HG03342 (cell line): ENCODE results near the gene CAMTA1.
"Not testable (repeated sequence)": the region's sequence is repeated elsewhere in the genome, so short reads cannot be mapped to it uniquely, and the experiment has no call there.

Experiments
- ATAC-seq: cut with Tn5 transposase; IDR thresholded peaks from one replicate; pipeline ENCODE4 v1.9.1; 2021; ENCODE audit warnings: mild to moderate bottlenecking, moderate library complexity; ENCODE audit not compliant: unreplicated experiment

The CAMTA1 gene

DNA sequence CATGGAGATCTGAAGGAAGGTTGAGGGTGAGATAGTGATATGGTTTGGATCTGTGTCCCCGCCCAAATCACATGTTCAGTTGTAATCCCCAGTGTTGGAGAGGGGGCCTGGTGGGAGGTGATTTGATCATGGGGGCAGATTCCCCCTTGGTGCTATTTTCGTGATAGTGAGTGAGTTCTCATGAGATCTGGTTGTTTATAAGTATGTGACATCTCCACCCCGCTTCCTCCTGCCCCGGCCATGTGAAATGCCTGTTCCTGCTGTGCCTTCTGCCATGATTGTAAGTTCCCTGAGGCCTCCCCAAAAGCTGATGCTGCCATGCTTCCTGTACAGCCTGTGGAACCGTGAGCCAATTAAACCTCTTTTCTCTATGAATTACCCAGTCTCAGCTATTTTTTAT is 533.9 kb downstream of the CAMTA1 start:
- no peak for ATAC-seq

DNA sequence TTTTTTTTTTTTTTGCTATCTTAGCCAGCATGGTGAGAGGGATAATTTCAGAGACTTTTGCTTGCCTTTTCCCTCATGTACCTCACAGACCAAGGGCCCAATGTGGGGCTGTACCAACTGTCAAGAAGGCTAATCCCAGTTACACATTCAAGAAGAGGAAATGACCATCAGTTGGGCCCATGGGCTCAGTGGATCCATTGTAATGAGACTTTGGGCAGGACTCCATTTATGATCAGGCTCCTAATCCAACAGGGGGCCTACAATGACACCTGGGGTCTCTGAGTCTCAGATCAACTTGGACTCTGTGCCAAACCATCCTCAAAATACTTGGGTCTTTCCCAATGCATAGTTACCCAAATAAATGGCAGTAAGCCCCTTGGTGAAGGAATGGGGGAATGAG is 535.4 kb downstream of the CAMTA1 start:
- ATAC-seq = no peak

DNA sequence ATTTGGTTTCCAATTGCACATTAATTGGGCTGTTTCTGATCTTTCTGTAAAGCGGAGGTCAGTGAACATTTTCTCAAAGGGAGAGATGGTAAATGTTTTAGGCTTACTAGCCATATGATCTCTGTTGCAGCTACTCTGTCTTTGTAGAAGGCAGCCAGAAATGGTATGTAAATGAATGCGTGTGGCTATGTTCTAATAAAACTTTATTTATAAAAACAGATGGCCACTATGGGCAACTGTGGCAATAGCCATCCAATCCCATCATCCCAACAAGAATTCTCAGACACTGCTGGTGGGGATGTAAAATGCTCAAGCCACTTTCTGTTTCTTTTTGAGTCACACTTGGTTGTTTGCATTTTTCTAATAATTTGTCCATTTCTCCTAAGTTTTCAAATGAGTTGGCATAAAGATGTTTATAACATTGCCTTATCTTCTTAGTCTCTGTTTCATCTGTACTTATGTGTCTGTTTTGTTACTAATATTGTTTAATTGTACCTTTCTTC is 537.1 kb downstream of the CAMTA1 start:
- no peak for ATAC-seq

DNA sequence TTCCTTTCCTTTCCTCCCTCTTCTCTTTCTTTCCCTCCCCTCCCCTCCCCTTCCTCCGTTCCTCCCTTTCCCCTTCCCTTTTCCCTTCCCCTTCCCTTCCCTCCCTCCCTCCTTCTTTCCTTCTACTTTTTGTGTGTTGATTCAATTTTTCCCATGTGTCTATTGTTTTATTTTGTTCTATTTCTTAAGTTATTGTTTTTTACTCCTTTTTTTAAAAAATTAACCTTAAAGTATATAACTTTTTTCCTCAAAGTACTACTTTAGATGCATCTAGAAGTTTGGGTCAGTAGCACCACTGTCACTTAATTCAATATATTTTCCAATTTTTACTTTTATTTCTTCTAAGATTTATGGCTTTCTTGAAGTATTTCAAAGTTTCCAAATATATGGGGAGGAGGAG is 537.7 kb downstream of the CAMTA1 start:
- no peak for ATAC-seq

DNA sequence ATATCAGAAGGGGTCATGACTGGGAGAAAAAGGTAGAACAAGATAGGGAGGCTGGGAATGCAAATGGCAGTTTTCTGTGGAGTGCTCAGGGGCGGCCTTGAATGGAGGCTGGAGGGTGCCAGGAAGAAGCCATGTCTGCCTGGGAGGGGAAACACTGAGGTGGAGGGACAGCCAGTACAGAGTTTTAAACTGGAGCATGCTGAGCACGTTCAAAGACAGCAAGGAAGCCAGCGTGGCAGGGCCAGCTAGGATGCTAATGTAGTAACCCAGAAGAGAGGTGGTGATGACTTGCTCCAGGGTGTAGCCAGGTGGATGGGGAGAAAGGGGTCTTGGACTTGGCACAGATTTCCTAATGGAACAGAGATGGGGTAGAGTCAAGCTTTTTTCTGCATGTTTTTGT is 540.0 kb downstream of the CAMTA1 start:
- ATAC-seq = no peak

DNA sequence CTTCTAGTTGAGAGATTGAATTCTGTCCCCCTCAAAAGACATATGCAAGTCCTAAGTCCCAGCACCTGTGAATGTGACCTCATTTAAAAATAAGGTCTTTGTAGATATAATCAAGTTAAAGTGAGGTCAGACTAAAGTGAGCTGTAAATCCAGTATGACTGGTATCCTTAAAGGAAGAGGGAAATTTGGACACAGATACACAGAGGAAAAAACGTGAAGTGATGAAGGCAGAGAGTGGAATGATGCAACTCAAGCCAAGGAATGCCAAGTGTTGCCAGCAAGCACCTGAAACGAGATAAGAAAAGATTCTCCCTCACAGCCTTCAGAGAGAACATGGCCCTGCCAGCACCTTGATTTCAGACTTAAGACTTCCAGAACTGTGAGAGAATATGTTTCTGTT is 541.1 kb downstream of the CAMTA1 start:
- no peak for ATAC-seq

DNA sequence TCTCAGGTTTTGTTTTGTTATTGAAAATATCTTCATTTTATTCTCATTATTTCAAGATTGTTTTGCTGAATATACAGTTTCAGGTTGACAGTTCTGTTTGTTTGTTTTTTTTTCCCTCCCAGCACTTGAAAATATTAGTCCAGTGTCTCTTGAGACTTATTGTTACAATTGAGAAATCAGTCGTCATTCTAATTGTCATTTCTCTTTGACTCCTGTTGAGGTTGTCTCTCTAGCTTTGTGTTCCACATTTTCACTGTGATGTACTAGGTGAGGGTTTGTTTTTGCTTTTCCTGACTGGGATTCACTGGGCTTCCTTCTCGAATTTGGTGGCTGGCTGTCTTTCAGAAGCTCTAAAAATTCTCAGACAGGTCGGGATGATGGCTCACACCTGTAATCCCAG is 542.6 kb downstream of the CAMTA1 start:
- ATAC-seq = no peak

DNA sequence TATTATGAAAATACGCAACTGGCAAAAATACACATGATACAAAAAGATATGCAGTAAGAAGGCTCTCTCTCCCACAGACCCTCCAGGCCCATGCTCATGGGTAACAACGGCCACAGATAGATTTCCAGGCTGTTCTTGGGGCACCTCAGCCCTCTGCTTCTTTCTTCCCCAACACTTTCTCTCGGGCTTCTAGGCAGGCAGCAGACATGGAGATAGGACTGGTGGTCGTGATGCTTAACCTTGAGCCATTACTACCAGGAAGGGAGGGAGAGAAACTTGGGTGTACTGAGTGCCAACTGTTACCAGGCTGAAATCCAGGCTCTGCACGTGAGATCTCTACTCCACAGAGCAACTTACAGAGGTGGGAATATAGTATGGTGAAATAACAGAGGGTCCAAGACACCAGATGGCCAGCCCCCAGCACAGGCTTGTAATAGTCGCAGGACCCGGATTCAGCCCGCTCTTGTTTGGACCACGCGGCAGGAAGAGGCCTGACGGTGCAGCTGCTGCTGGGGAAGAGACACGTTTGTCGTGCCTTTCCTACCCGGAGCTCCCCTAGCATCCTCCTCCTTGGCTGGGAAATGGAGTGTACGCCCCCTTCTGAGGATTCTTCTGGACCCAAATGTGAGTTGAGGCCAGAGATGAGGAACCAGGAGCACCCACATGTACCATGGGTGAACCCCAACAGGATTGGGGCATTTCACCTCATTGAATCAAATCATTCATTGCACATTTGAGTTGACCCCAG is 544.8 kb downstream of the CAMTA1 start:
- ATAC-seq = no peak

DNA sequence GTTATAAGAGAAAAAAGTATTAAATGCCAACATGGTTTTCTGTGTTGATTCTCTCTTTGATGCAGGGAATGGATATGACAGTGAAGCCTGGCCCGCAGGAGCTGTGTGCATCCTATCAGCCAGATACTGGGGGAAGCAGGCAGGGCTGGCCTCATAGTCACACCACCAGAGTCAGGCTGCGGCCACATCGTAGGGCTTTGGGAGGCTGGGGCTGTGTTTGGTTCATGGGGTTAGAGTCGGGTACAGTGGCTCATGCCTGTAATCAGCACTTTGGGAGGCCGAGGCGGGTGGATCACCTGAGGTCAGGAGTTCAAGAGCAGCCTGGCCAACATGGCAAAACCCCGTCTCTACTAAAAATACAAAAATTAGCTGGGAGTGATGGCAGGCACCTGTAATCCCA is 545.5 kb downstream of the CAMTA1 start:
- not testable (repeated sequence) for ATAC-seq

DNA sequence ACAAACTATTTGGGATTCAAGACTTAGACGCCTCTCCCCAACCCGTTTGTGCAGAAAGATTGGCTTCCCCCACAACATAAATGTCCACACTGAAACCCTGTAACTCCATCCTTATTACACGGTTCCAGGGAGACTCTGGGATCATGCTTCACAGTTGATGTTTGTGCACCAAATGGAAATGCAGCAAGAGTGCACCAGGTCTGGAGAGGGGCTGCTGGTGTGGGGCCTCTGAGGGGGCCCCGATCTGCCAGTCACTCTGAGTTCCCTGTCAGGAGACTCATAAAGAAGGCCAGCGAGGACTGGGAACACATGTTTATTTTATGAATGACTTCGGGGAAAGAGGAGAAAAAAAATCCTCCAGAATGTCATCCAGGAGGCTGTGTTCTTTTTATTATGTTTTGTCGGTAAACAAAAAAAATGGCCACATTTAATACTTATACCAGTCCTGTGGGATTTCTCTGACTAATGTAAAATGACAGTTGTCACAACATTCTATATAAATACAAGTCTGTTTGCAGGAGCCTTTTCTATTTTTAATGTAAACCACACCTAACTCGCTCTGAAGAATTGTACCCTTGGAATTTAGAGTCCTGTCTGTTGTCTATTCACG is 546.8 kb downstream of the CAMTA1 start:
- no peak for ATAC-seq

DNA sequence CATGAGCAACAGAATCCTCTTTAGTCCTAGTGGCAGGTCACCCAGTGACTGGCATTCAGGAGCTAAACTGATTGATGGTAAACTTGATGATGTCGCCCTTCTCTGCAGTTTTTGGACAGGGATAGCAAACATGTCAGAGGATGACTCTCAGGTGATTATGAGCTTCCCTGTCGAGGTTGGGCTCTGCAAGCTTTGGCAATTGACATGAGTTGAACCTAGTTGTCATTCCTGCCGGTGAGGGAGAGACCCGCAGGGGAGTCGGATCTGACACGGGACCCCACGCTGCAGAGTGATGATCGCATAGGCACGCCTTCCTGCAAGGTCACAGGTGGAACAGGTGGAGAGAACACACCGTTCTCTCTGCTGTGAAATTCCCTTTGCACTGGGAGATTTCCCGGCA is 547.8 kb downstream of the CAMTA1 start:
- no peak for ATAC-seq

DNA sequence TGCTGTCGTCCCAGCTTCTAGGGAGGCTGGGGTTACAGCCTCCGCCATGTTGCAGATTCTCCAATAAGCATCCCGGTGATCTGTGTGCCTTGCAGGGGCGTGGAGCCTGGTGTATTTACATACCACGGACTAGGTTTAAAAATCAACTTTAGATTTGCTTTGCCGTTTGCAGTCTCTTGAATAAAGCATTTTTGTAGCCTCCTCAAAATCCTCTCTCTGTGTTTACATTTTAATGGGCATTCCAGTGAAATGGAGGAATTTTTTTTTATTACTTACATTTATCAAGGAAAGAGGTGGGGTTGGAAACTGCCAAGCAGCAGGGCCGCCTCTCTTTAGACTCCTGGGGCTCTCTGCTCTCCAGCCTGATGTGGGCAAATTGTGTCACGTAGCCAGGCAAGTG is 548.4 kb downstream of the CAMTA1 start:
- no peak for ATAC-seq

DNA sequence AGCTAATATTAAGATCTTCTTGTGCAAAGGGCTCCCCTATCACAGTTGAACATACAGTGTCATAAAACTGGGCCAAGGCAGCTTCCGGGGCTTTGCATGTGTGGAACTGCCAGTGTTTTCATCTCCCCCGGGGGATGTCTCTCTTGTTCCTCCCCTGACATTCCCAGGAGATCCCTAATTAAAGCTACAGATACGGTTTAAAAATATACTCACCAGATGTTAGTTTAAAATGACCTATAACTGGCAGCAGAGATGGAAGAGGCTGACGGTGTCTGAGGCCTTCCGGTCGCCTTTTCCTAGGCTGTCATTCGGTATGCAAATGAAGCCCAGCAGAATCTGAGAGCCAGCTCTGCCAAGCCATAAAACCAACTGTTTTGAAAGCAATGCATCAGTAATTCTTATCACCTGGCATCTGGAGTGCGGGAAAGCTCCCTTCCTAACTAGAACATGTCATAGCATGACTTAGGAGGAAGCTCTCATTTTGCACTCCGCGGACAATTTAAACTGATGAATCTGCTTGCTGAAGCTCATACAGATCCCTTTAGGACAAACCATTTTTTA is 549.3 kb downstream of the CAMTA1 start:
- no peak for ATAC-seq

DNA sequence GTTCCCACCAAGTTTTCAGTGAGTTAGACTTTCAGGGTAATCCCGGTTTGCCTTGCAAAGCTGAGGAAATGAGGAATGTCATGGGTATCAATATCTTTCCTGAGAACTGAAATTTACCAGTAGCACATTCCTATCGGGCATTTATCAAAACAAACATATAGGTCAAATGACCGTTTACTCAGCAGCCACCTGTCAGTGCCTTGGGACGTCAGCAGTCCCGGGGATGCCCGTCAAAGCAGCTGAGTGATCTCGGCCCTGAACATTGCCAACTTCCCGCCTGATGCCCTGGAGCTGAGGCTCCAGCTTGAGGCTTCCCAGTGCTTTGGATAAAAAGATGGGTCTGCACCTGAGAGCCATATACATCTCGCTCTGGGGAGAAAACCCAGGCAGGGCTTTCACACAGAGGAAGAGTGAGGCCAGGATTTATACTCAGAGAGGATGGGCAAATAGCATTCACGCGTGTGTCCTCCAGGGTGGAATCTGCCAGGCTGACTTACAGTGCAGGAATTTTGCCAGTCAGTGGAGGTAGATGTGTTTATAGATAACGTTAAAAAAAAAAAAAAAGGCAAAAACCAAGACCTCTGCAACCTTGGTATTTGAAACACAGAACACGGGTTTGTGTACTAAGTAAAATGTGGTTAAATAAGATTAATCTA is 550.1 kb downstream of the CAMTA1 start:
- no peak for ATAC-seq

DNA sequence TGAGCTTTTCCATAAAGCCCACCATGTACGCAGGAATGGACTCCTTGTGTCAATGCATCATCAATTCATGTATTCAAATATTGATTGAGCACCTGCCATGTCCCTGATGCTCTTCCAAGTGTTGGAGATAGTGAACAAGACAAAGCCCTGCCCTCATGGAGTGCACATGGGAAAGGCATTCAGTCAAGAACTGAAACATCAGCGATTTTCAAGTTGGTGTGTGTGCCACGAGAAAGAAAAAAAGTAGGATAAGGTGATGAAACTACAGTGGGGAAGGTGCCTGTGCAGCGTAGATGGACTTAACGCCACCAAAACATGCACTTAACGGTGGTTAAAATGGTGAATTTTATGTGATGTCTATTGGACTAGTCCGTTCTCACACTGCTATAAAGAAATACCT is 553.2 kb downstream of the CAMTA1 start:
- no peak for ATAC-seq

DNA sequence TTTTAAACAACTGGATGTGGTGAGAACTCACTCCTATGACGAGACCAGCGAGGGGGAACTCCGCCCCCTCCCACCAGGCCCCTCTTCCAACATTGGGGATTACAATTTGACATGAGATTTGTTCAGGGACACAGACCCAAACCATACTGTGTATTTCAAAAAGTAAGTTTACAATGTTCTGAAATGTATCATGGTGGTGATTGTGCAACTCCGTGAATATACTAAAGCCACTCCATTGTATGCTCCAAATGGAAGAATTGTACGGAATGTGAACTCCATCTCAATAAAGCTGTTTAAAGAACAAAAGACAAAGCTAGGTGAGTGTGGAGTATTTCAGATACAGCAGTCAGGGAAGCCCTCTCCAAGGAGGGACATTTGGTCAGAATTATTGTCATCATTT is 553.8 kb downstream of the CAMTA1 start:
- no peak for ATAC-seq

DNA sequence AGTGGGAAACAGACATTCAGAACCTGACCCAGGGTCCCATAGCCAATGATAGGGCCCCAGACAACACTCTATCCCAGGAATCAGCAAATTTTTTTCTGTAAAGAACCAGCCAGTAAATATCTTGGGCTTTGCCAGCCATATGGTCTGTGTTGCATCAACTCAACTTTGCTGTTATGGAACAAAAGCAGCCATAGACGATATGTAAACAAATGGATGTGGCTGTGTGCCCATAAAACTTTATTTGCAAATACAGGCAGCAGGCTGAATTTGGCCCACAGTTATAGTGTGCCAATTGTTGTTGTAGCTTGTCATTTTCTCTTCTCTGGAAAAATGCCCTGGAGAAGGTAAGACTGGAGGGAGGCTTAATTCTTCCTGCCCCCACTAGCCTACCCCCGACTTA is 554.7 kb downstream of the CAMTA1 start:
- no peak for ATAC-seq

DNA sequence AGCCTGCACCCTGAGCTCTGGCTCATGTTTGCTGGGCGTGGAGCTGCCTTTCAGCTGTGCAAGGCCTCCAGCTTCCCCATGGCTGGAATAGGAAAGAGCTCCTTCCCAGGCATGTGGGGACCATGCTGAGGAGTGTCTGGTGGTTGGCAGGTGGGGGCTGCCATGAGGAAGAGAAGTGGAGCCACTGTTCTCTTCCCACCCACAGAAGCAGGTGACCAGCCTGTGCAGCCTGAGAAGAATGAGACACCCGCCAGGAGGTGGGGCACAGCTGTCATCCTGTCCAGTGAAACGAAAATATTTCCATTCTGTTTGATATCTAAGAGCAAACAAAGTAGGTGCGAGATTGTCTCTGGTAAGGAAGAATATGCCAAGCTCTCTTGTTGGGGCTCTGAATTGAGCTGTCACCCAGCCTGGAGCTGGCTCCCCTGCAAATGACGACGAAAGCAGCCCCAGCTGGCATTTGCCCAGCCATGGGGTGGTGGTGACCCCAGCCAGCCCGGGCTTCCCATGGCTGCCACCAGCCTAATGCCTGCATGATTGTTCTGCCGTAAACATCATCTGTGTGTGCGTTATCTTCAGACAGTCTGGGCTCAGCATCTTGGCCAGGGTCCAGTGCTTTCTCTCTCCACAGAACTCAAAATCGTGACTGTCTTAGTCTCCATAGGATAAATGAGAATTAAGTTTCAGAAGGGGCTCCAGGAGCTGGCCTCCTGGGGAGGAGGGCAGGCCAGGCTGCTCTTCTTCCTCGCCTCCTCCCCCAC is 556.1 kb downstream of the CAMTA1 start:
- no peak for ATAC-seq

DNA sequence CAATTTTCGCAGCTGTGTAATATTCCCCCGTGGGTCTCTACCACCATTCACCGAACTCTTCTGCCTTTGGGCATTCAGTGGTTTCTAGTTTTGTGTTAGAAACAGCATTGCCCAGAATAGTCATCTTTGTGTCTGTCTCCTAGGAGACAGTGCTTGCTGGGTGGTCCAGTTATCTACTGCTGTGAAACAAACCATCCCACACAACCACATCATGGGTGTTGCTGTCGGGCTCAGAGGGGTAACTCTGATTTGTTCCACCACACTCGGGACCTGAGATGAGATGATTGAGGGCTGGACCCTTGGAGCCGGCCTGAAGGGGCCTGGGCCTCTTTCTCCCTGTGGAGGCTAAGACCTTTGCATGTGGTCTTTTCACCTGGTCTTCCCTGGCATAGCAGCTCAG is 558.6 kb downstream of the CAMTA1 start:
- no peak for ATAC-seq

DNA sequence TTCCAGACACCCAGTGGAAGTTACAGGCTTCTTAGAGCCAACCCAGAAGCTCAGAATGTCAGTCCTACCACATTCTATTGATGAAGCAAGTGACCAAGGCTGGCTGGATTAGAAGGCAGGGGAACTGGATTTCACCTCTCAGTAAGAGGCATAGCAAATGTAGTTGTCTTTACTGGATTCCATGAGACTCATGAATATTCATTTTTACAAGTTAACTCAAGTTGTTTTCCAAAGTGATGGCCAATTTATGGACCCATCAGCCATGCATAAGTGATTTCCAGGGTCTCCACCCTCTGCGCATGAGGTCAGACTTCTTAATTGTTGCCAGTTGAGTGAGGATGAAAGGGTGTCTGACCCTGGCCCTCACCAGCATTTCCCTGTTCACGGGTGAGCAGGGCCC is 559.0 kb downstream of the CAMTA1 start:
- no peak for ATAC-seq

DNA sequence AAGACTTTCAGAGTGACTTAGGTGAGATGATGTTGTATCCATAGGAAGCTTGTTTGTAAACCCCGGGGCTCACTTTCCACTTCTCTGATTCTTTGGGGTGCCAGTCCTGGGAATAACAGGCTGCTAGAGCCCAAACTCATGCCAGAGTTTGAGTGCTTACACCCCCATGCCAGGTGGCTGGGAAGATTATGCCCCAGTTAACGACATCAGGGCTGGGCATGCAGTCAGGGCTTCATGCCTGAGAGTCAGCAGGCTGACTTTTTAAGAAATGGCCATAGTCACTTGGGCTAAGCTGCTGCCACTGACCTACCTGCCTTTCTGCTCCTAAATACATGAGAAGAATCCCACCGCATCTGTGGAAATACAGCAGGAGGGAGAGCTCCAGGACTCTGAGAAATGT is 560.3 kb downstream of the CAMTA1 start:
- no peak for ATAC-seq
